Amniotic epithelial cell (primary cell): ENCODE measurements around the gene ASPG.

Source experiments
- DNase-seq: peaks from one replicate; pipeline ENCODE4 v3.0.0-alpha.2; 2010; ENCODE audit warnings: low read depth

The ASPG gene

GRCh38 chr14:104075530-104076151 is 9.9 kb upstream of the ASPG start:
- DNase-seq = no peak

GRCh38 chr14:104076743-104077142 is 8.8 kb upstream of the ASPG start:
- DNase-seq = no peak

GRCh38 chr14:104078031-104078455 is 7.5 kb upstream of the ASPG start:
- peak; percentile 80 for DNase-seq

- DNase-seq = no peak
These were observed 4.9 kb upstream of the ASPG start for GRCh38 chr14:104080376-104081260.

- DNase-seq = no peak
These were observed 4.2 kb upstream of the ASPG start for GRCh38 chr14:104081261-104081835.

GRCh38 chr14:104081951-104082464 is 3.5 kb upstream of the ASPG start:
- no peak for DNase-seq

GRCh38 chr14:104082807-104083206 is 2.7 kb upstream of the ASPG start:
- DNase-seq = no peak

- peak; percentile 75 for DNase-seq
These were observed 1.1 kb upstream of the ASPG start for GRCh38 chr14:104084251-104085002.

GRCh38 chr14:104085889-104086201 is 345 bp downstream of the ASPG start:
- no peak for DNase-seq

GRCh38 chr14:104086210-104086660 is 735 bp downstream of the ASPG start:
- no peak for DNase-seq

- no peak for DNase-seq
These were observed 1.4 kb downstream of the ASPG start for GRCh38 chr14:104086661-104087461.

- no peak for DNase-seq
These were observed 2.0 kb downstream of the ASPG start for GRCh38 chr14:104087505-104087904.

- no peak for DNase-seq
These were observed 2.7 kb downstream of the ASPG start for GRCh38 chr14:104087981-104088850.

- DNase-seq = peak; percentile 5
These were observed 4.7 kb downstream of the ASPG start for GRCh38 chr14:104090071-104090748.

- DNase-seq = no peak
These were observed 5.8 kb downstream of the ASPG start for GRCh38 chr14:104091061-104091926.

- no peak for DNase-seq
These were observed 6.6 kb downstream of the ASPG start for GRCh38 chr14:104091927-104092771.

- no peak for DNase-seq
These were observed 7.4 kb downstream of the ASPG start for GRCh38 chr14:104092931-104093365.
